Fibroblast of lung (primary cell): ENCODE results near the gene ZNF644. TPM values are rescaled to one million over a fixed set of nuclear protein-coding genes. Genes with fewer than 3 reads are reported as not detected.

ENCODE experiments used
- DNase-seq, 2 donors: peaks; one replicate each; pipeline versions ENCODE4 v3.0.0 to v3.0.0-alpha.2; 2010; ENCODE audit warnings: low read depth in 2 of 2
- H2AFZ ChIP-seq: 2 replicates; pipeline ENCODE4 v1.5.1; 2012; ENCODE audit warnings: low read length, control low read depth, inconsistent platforms
- H3K27ac ChIP-seq: 2 replicates; pipeline ENCODE4 v1.5.1; 2011; ENCODE audit warnings: low read length, control low read depth; ENCODE audit not compliant: insufficient read depth
- H3K27me3 ChIP-seq: 2 replicates; pipeline ENCODE4 v1.5.1; 2011; ENCODE audit warnings: mild to moderate bottlenecking, low read length; ENCODE audit not compliant: control insufficient read depth, insufficient read depth
- H3K36me3 ChIP-seq: 2 replicates; pipeline ENCODE4 v1.5.1; 2011; ENCODE audit warnings: low read length; ENCODE audit not compliant: control insufficient read depth, insufficient read depth
- H3K4me1 ChIP-seq: 2 replicates; pipeline ENCODE4 v1.5.1; 2011; ENCODE audit warnings: low read length; ENCODE audit not compliant: control insufficient read depth, insufficient read depth; ENCODE audit errors: extremely low read depth
- H3K4me2 ChIP-seq: 2 replicates; pipeline ENCODE4 v1.5.1; 2011; ENCODE audit warnings: low read length, control low read depth; ENCODE audit not compliant: insufficient read depth; ENCODE audit errors: extremely low read depth
- H3K4me3 ChIP-seq, 4 experiments: fragments of 200-600 bp in 1 of 4; sonication (generic) in 1 of 4; replicated peaks in 1 of 4; 2 replicates each; pipeline ENCODE4 v1.5.1; 2011 to 2016; ENCODE audit warnings: low read length in 4 of 4, low read depth in 3 of 4, mild to moderate bottlenecking in 3 of 4, control low read depth in 2 of 4, inconsistent platforms in 1 of 4, mixed read lengths in 1 of 4; ENCODE audit not compliant: insufficient read depth in 1 of 4; ENCODE audit errors: control extremely low read depth in 1 of 4
- H3K79me2 ChIP-seq: 2 replicates; pipeline ENCODE4 v1.5.1; 2012; ENCODE audit warnings: mild to moderate bottlenecking, low read length, inconsistent platforms; ENCODE audit not compliant: control insufficient read depth, insufficient read depth
- H3K9ac ChIP-seq: 2 replicates; pipeline ENCODE4 v1.5.1; 2011; ENCODE audit warnings: mild to moderate bottlenecking, low read length, control low read depth; ENCODE audit not compliant: insufficient read depth
- H3K9me3 ChIP-seq: 2 replicates; pipeline ENCODE4 v1.5.1; 2012; ENCODE audit warnings: low read depth, low read length; ENCODE audit not compliant: control insufficient read depth, insufficient read depth
- H4K20me1 ChIP-seq: 2 replicates; pipeline ENCODE4 v1.5.1; 2011; ENCODE audit warnings: low read length; ENCODE audit not compliant: control insufficient read depth, insufficient read depth; ENCODE audit errors: extremely low read depth
- CTCF ChIP-seq, 2 donors: IDR thresholded peaks in 1 of 2; conservative IDR thresholded peaks in 1 of 2; 1 replicate in 1 of 2; 2 replicates in 1 of 2; pipeline ENCODE4 v1.5.1; 2011 to 2012; ENCODE audit warnings: low read length in 2 of 2, control low read depth in 1 of 2, inconsistent platforms in 1 of 2, low read depth in 1 of 2, mild to moderate bottlenecking in 1 of 2
- EZH2 ChIP-seq: IDR thresholded peaks from 2 replicates; pipeline ENCODE4 v1.5.1; 2012; ENCODE audit warnings: low read length, control low read depth, mild to moderate bottlenecking; ENCODE audit errors: missing control alignments
- polyA plus RNA-seq, 2 donors: library from polyadenylated mRNA; depleted of rRNA in 1 of 2; stranded (reverse) in 1 of 2; unstranded in 1 of 2; fragments of >200 nt; gene quantifications; 2 replicates each; pipeline ENCODE4 v1.2.1, GENCODE V29; 2011 to 2012; ENCODE audit warnings: missing spikeins in 1 of 2
- total RNA-seq: library from RNA; depleted of rRNA; stranded (reverse); fragments of >200 nt; gene quantifications from 2 replicates; pipeline ENCODE4 v1.2.1, GENCODE V29; 2014

ZNF644 gene
- total and polyA plus RNA-seq, 2 donors (not counting 1 experiment from before 2014, with no cell fraction given), result 25.6 to 56.8 TPM

- Histone ChIP-seq H3K4me1 (no peaks in the 10 kb centered on the region), H3K4me2 (no peak overlapping the region), H3K4me3 (no peak overlapping the region), H3K9ac (no peak overlapping the region), H3K36me3 (no peaks in the 10 kb centered on the region), H3K27ac (no peak overlapping the region), H3K9me3 (no peaks in the 10 kb centered on the region), H4K20me1 (no peaks in the 10 kb centered on the region), H3K27me3 (no peaks in the 10 kb centered on the region), H3K79me2 (peaks cover 24% of the 10 kb centered on the region), H2AFZ (no peak overlapping the region)
- peak in 1 of 2 donors; percentile 45 for DNase-seq
- TF ChIP-seq EZH2, result no peak
- TF ChIP-seq CTCF (conservative IDR thresholded peaks at IDR 0.05 in 1 of 2, IDR thresholded peaks at IDR 0.05 in 1 of 2; ENCODE audit: low read depth in 1 of 2, low read length in 2 of 2), result no peak
Observed at GRCh38 chr1:90963651-90964050, 58.2 kb downstream of the ZNF644 start.

GRCh38 chr1:90963236-90963635 is 58.6 kb downstream of the ZNF644 start:
- Histone ChIP-seq H3K9ac (no peak overlapping the region), H2AFZ (no peak overlapping the region), H3K36me3 (no peaks in the 10 kb centered on the region), H3K4me1 (no peaks in the 10 kb centered on the region), H3K27me3 (no peaks in the 10 kb centered on the region), H3K79me2 (peaks cover 28% of the 10 kb centered on the region), H3K9me3 (no peaks in the 10 kb centered on the region), H3K4me2 (no peak overlapping the region), H4K20me1 (no peaks in the 10 kb centered on the region), H3K4me3 (no peak overlapping the region), H3K27ac (no peak overlapping the region)
- DNase-seq, result no peak
- TF ChIP-seq EZH2 (no peak), CTCF (conservative IDR thresholded peaks at IDR 0.05 in 1 of 2, IDR thresholded peaks at IDR 0.05 in 1 of 2; ENCODE audit: low read depth in 1 of 2, low read length in 2 of 2) (no peak)

- Histone ChIP-seq H3K27me3 (no peaks in the 10 kb centered on the region), H3K79me2 (peaks cover 57% of the 10 kb centered on the region), H3K9ac (no peak overlapping the region), H4K20me1 (no peaks in the 10 kb centered on the region), H2AFZ (no peak overlapping the region), H3K4me2 (no peak overlapping the region), H3K4me3 (no peak overlapping the region), H3K4me1 (no peaks in the 10 kb centered on the region), H3K27ac (no peak overlapping the region), H3K9me3 (no peaks in the 10 kb centered on the region), H3K36me3 (no peaks in the 10 kb centered on the region)
- DNase-seq, result peak; percentile 48 to 57
- TF ChIP-seq CTCF (conservative IDR thresholded peaks at IDR 0.05 in 1 of 2, IDR thresholded peaks at IDR 0.05 in 1 of 2; ENCODE audit: low read depth in 1 of 2, low read length in 2 of 2) (no peak), EZH2 (no peak)
Observed at GRCh38 chr1:90959352-90960206, 62.3 kb downstream of the ZNF644 start.
